22Rv1 (cell line): ENCODE data around the gene ZNF385B.

Experiments used
- H3K27ac ChIP-seq: fragments of 450-650 bp; 2 replicates; pipeline ENCODE4 v1.5.1; 2017
- CTCF ChIP-seq: fragments of 450-650 bp; IDR thresholded peaks from 2 replicates; pipeline ENCODE4 v1.5.1; 2017; ENCODE audit warnings: mild to moderate bottlenecking
- ZFX ChIP-seq: fragments of 450-650 bp; IDR thresholded peaks from 2 replicates; pipeline ENCODE4 v1.6.1; 2017; ENCODE audit warnings: antibody characterized with exemption, borderline replicate concordance

The ZNF385B gene

DNA sequence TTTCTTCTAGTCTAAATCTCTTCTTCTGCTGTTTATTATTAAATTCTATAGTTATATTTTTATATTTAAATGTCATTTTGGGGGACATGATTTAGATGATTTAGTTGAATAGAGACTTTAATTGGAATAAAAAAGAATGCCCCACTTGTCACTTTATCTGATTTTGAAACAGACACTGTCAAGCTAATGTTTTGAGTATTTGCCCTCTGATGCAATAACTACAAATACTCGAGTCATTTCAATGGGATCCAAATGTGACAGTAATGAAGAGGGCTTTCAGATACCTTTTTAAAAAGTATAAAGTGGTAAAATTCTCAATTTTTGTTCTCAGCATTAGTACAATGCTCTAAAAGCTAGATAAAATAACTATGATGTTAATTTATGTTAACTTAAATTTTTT lies 339.5 kb downstream of the ZNF385B start:
- no peak for TF ChIP-seq CTCF
- no peak for TF ChIP-seq ZFX
- 0 out of 2 replicates have a peak overlapping the region, but pooled peaks have one; percentile 4 for H3K27ac ChIP-seq

- TF ChIP-seq CTCF (no peak), ZFX (no peak)
- H3K27ac ChIP-seq = peak overlapping the region; percentile 49
Observed at GRCh38 chr2:179518830-179519229, 342.6 kb downstream of the ZNF385B start.

- TF ChIP-seq CTCF = no peak
- H3K27ac ChIP-seq = no peak overlapping the region
Observed at GRCh38 chr2:179513181-179513580, 348.2 kb downstream of the ZNF385B start.

GRCh38 chr2:179512281-179513035 lies 349.0 kb downstream of the ZNF385B start:
- H3K27ac ChIP-seq = no peak overlapping the region
- no peak for TF ChIP-seq ZFX
- TF ChIP-seq CTCF = no peak

DNA sequence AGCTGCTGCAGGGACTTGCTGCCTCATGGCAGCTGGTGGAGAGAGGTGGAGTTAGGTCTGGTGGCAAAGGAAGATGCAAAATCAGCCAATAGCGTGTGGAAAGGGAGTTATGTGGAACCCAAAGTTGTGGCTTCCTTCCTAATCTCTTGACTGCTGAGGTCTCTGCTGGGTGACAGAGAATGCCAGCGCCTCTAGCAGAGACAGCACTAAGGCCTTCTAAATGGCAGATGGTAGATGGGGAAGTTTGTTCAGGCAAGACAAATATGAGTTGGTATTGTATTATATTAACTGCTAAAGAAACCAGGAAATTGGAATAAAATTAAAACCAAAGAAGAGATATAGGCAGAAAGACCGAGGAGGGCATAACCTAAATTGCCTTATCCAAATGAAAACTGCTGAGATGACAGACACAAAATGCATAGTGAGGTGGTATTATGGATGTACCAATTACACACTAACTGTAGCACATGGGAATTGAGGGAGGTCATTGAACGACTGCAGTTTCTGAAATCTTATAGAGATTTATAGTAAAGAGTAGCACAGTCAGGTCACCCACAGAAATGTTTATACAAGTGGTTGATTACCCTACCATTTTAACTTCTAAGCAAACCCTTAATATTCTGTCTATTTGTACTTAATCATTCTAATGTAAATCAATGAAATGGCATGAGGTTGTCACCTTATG lies 350.2 kb downstream of the ZNF385B start:
- TF ChIP-seq CTCF (no peak), ZFX (no peak)
- H3K27ac ChIP-seq = no peak overlapping the region

GRCh38 chr2:179495315-179495714 lies 366.1 kb downstream of the ZNF385B start:
- no peak overlapping the region for H3K27ac ChIP-seq
- TF ChIP-seq CTCF (no peak), ZFX (no peak)

DNA sequence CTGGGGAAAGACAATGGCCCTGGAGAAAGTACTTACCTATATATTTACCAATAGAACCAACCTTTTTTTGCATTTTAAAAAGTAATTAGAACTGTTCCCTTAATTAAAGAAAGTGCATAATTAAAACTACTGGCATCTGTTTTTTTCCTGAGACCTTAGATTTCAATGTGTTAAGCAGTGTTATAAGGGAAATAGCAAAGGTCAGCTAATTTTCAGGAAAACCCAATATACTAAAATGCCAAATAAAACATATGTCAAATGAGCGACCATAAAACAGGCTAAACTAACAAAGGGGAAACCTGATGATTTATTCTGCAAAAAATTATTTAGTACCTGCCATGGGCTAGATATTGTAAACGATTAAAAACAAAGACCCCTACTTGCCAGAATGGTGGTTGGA lies 372.8 kb downstream of the ZNF385B start:
- TF ChIP-seq ZFX = no peak
- TF ChIP-seq CTCF = no peak
- H3K27ac ChIP-seq = peak overlapping the region; percentile 71
